ENCODE data around the gene IGFBPL1. TPM values are rescaled to one million over a fixed set of nuclear protein-coding genes. Genes with fewer than 3 reads are reported as not detected.

IGFBPL1 gene
- total and polyA plus RNA-seq, 4 donors = 0.23 to 2.4 (median 0.95) TPM

- TF ChIP-seq CTCF (IDR thresholded peaks at IDR 0.05; ENCODE audit: control extremely low read depth, extremely low read depth) = no peak
- Histone ChIP-seq H3K9ac (ENCODE audit: insufficient read depth in 1 of 2, low read length in 2 of 2) (no peak overlapping the region), H3K4me3 (no peak overlapping the region), H3K36me3 (ENCODE audit: control insufficient read depth in 4 of 4, insufficient read depth in 4 of 4, low read length in 4 of 4) (no peaks in the 10 kb centered on the region), H3K27me3 (ENCODE audit: control insufficient read depth in 3 of 3, insufficient read depth in 3 of 3, low read length in 2 of 3) (no peaks in the 10 kb centered on the region), H3K27ac (ENCODE audit: low read depth in 1 of 2, low read length in 1 of 2) (peak overlapping the region in 1 of 2 donors; percentile 65), H3K4me1 (ENCODE audit: control insufficient read depth in 5 of 5, insufficient read depth in 5 of 5, low read length in 5 of 5) (peaks cover 0 to 2% (median 0%) of the 10 kb centered on the region in 5 donors), H3K9me3 (ENCODE audit: control insufficient read depth in 4 of 4, insufficient read depth in 3 of 4, low read length in 3 of 4) (no peaks in the 10 kb centered on the region)
- DNase-seq (no peak), ATAC-seq (ENCODE audit: insufficient read depth, low FRiP score) (no peak)
- WGBS, 2 donors = 98 to 100% methylated on average over 2 of the region's 2 CpGs
These were observed 12.5 kb upstream of the IGFBPL1 start for GRCh38 chr9:38436708-38437107.

- no peak for TF ChIP-seq CTCF (IDR thresholded peaks at IDR 0.05; ENCODE audit: control extremely low read depth, extremely low read depth)
These were observed 11.3 kb upstream of the IGFBPL1 start for GRCh38 chr9:38435521-38435920.

GRCh38 chr9:38434853-38435252, 10.6 kb upstream of the IGFBPL1 start:
- Histone ChIP-seq H3K36me3 (ENCODE audit: control insufficient read depth in 4 of 4, insufficient read depth in 4 of 4, low read length in 4 of 4) (no peaks in the 10 kb centered on the region), H3K27ac (ENCODE audit: low read depth in 1 of 2, low read length in 1 of 2) (no peak overlapping the region), H3K27me3 (ENCODE audit: control insufficient read depth in 3 of 3, insufficient read depth in 3 of 3, low read length in 2 of 3) (no peaks in the 10 kb centered on the region), H3K9ac (ENCODE audit: insufficient read depth in 1 of 2, low read length in 2 of 2) (no peak overlapping the region), H3K4me3 (no peak overlapping the region), H3K9me3 (ENCODE audit: control insufficient read depth in 4 of 4, insufficient read depth in 3 of 4, low read length in 3 of 4) (no peaks in the 10 kb centered on the region), H3K4me1 (ENCODE audit: control insufficient read depth in 5 of 5, insufficient read depth in 5 of 5, low read length in 5 of 5) (peaks cover 0 to 2% (median 0%) of the 10 kb centered on the region in 5 donors)
- ATAC-seq (ENCODE audit: insufficient read depth, low FRiP score) = no peak
- 93% methylated on average over 3 of the region's 3 CpGs for WGBS, 2 donors
- DNase-seq = no peak
- no peak for TF ChIP-seq CTCF (IDR thresholded peaks at IDR 0.05; ENCODE audit: control extremely low read depth, extremely low read depth)

More at GRCh38 chr9:38435521-38435920, 11.3 kb upstream of the IGFBPL1 start:
- Histone ChIP-seq H3K4me1 (ENCODE audit: control insufficient read depth in 5 of 5, insufficient read depth in 5 of 5, low read length in 5 of 5) (peaks cover 0 to 2% (median 0%) of the 10 kb centered on the region in 5 donors), H3K27me3 (ENCODE audit: control insufficient read depth in 3 of 3, insufficient read depth in 3 of 3, low read length in 2 of 3) (no peaks in the 10 kb centered on the region), H3K9ac (ENCODE audit: insufficient read depth in 1 of 2, low read length in 2 of 2) (no peak overlapping the region), H3K4me3 (no peak overlapping the region), H3K9me3 (ENCODE audit: control insufficient read depth in 4 of 4, insufficient read depth in 3 of 4, low read length in 3 of 4) (no peaks in the 10 kb centered on the region), H3K27ac (ENCODE audit: low read depth in 1 of 2, low read length in 1 of 2) (no peak overlapping the region), H3K36me3 (ENCODE audit: control insufficient read depth in 4 of 4, insufficient read depth in 4 of 4, low read length in 4 of 4) (no peaks in the 10 kb centered on the region)
- WGBS, 2 donors = 64 to 79% methylated on average over 2 of the region's 2 CpGs
- ATAC-seq (ENCODE audit: insufficient read depth, low FRiP score) = no peak
- no peak for DNase-seq

- no peak for DNase-seq
These were observed 10.1 kb upstream of the IGFBPL1 start for GRCh38 chr9:38434365-38434764.

More at GRCh38 chr9:38434365-38434764, 10.1 kb upstream of the IGFBPL1 start:
- H3K4me3 ChIP-seq = no peak overlapping the region
- H3K9ac ChIP-seq (ENCODE audit: insufficient read depth in 1 of 2, low read length in 2 of 2) = no peak overlapping the region
- H3K36me3 ChIP-seq (ENCODE audit: control insufficient read depth in 4 of 4, insufficient read depth in 4 of 4, low read length in 4 of 4) = no peaks in the 10 kb centered on the region
- 59 to 64% methylated on average over 3 of the region's 3 CpGs for WGBS, 2 donors
- no peak for ATAC-seq (ENCODE audit: insufficient read depth, low FRiP score)
- no peak overlapping the region for H3K27ac ChIP-seq (ENCODE audit: low read depth in 1 of 2, low read length in 1 of 2)
- H3K9me3 ChIP-seq (ENCODE audit: control insufficient read depth in 4 of 4, insufficient read depth in 3 of 4, low read length in 3 of 4) = no peaks in the 10 kb centered on the region
- H3K4me1 ChIP-seq (ENCODE audit: control insufficient read depth in 5 of 5, insufficient read depth in 5 of 5, low read length in 5 of 5) = peaks cover 0 to 2% (median 0%) of the 10 kb centered on the region in 5 donors
- no peaks in the 10 kb centered on the region for H3K27me3 ChIP-seq (ENCODE audit: control insufficient read depth in 3 of 3, insufficient read depth in 3 of 3, low read length in 2 of 3)
- TF ChIP-seq CTCF (IDR thresholded peaks at IDR 0.05; ENCODE audit: control extremely low read depth, extremely low read depth) = no peak
